ENCODE data around the gene SLCO3A1.

SLCO3A1 gene

GRCh38 chr15:92161039-92161670 lies 307.6 kb downstream of the SLCO3A1 start:
- H3K27me3 ChIP-seq = no peaks in the 10 kb centered on the region
- H3K4me3 ChIP-seq (ENCODE audit: low read depth, low read length) = no peak overlapping the region
- TF ChIP-seq CTCF (IDR thresholded peaks at IDR 0.05; ENCODE audit: low read depth, low read length) = no peak
- H3K9me3 ChIP-seq = no peaks in the 10 kb centered on the region
- H3K4me1 ChIP-seq = peaks cover 4% of the 10 kb centered on the region; the same call in 1 of the 2 replicates
- no peak for DNase-seq
- H3K36me3 ChIP-seq = no peaks in the 10 kb centered on the region

- no peaks in the 10 kb centered on the region for H3K27me3 ChIP-seq
- no peak for DNase-seq
- peaks cover 10% of the 10 kb centered on the region for H3K4me1 ChIP-seq
- H3K9me3 ChIP-seq = no peaks in the 10 kb centered on the region
- H3K4me3 ChIP-seq (ENCODE audit: low read depth, low read length) = no peak overlapping the region
- TF ChIP-seq CTCF (IDR thresholded peaks at IDR 0.05; ENCODE audit: low read depth, low read length) = no peak
- H3K36me3 ChIP-seq = no peaks in the 10 kb centered on the region
Observed at GRCh38 chr15:92162657-92163056, 309.1 kb downstream of the SLCO3A1 start.

- H3K9me3 ChIP-seq = no peaks in the 10 kb centered on the region
- TF ChIP-seq CTCF (IDR thresholded peaks at IDR 0.05; ENCODE audit: low read depth, low read length) = no peak
- peaks cover 10% of the 10 kb centered on the region for H3K4me1 ChIP-seq
- H3K27me3 ChIP-seq = no peaks in the 10 kb centered on the region
- no peaks in the 10 kb centered on the region for H3K36me3 ChIP-seq
- no peak for DNase-seq
- no peak overlapping the region for H3K4me3 ChIP-seq (ENCODE audit: low read depth, low read length)
Observed at GRCh38 chr15:92163641-92164040, 310.1 kb downstream of the SLCO3A1 start.

GRCh38 chr15:92164327-92165000 lies 311.0 kb downstream of the SLCO3A1 start:
- DNase-seq = no peak
- Histone ChIP-seq H3K4me1 (peaks cover 10% of the 10 kb centered on the region), H3K4me3 (ENCODE audit: low read depth, low read length) (no peak overlapping the region), H3K27me3 (no peaks in the 10 kb centered on the region), H3K36me3 (no peaks in the 10 kb centered on the region), H3K9me3 (no peaks in the 10 kb centered on the region)
- TF ChIP-seq CTCF (IDR thresholded peaks at IDR 0.05; ENCODE audit: low read depth, low read length) = no peak

GRCh38 chr15:92165001-92165346 lies 311.5 kb downstream of the SLCO3A1 start:
- Histone ChIP-seq H3K36me3 (no peaks in the 10 kb centered on the region), H3K4me1 (peaks cover 10% of the 10 kb centered on the region), H3K4me3 (ENCODE audit: low read depth, low read length) (no peak overlapping the region), H3K9me3 (no peaks in the 10 kb centered on the region), H3K27me3 (no peaks in the 10 kb centered on the region)
- TF ChIP-seq CTCF (IDR thresholded peaks at IDR 0.05; ENCODE audit: low read depth, low read length) = no peak
- DNase-seq = no peak

GRCh38 chr15:92166029-92166428 lies 312.5 kb downstream of the SLCO3A1 start:
- H3K4me3 ChIP-seq (ENCODE audit: low read depth, low read length) = no peak overlapping the region
- TF ChIP-seq CTCF (IDR thresholded peaks at IDR 0.05; ENCODE audit: low read depth, low read length) = no peak
- DNase-seq = no peak
- H3K4me1 ChIP-seq = peaks cover 6% of the 10 kb centered on the region
- no peaks in the 10 kb centered on the region for H3K36me3 ChIP-seq
- H3K27me3 ChIP-seq = no peaks in the 10 kb centered on the region
- H3K9me3 ChIP-seq = no peaks in the 10 kb centered on the region
